HG02588 (cell line): ENCODE results near the gene AP1S2.
"Not testable (repeated sequence)": the region's sequence is repeated elsewhere in the genome, so short reads cannot be mapped to it uniquely, and the experiment has no call there.

Experiments used
- ATAC-seq: cut with Tn5 transposase; IDR thresholded peaks from one replicate; pipeline ENCODE4 v1.9.1; 2021; ENCODE audit warnings: mild to moderate bottlenecking, moderate library complexity; ENCODE audit not compliant: unreplicated experiment

The AP1S2 gene

DNA sequence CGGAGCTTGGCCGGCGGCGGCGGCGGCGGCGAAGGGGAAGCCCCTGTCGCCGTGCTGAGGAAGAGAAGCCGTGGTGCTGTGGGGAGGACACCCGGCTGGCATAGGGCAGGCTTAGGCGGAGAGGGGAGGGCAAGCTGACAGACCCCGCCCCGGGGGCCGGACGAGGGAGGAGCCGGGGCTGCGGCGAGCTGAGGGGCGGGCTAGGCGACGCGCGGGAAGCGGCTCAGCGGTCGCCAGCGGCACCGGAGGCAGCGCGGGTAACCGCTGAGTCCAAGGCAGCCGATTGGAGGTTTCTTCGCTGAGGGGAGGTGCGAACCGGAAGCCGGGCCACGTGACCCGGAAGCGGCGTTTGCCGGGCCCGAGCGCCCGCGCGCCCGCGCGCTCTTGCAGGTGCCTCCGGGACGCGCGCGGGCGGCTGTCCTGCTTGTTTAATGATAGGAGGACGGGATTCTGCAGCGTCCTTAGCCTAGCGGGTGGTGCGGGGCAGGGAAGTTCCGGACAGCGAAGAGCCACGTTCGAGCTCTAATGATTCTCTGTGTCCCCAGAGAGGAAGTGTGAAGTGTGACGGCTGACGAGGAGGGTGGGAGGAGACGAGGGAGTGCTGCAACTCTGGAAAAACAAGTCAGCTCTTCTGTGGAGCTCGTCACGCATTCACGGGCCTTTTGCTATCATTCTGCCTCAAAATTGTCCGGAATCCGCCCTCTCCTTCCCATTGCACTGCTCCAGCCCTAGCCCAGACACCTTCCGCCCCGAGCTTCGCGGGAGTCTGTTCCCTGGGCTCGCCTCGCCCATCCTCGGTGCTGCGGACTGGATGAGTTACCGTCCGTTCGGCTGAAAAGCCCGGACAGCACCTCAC is at the start of gene AP1S2:
AP1S2 (minus strand) TSS at position 102 of the 856 bp plus-strand sequence. CDS start 2,289 bp downstream, outside the sequence.
- ATAC-seq = peak; percentile 95

DNA sequence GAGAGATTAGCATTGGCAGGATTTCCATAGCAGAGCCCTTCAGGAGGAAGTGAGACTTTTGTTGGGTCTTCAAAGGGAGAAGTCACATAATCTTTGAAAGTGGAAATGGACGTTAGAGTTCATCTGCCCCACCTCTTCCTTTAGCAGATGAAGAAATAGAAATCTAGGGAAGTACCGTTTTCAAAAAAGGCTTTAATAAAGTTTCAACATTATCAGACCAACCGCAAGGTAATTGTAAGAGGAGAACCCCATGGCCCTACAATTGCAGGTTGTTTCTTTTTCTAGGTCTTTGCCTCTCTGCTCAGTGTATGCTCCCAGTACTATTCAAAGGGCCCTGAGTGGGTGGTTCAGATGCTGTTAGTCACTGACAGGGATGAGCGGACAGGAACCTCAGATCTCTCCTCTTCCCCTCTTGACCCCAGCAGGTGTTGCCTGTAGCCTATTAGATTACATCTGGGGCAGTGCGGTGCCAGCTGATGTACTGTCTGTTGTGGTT is 48.6 kb upstream of the AP1S2 start:
- ATAC-seq = peak; percentile 91

DNA sequence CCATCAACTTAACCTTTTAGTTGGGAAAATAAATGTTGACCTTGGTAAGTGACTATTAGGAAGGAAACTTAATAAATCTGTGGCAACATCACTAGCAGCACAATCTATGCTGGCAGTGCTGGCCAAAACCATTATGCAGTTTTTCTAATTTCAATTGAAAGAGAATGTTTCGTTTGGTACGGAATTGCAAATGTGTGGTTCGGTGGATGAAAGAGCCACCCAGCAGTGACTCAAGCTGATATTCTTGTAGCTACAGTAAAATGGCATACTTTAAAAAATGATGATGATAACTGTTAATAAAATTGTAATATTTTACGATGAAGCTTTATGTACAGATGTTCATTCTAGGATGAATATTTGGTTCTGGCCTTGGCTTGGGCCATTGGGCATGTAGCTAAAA is 40.7 kb upstream of the AP1S2 start:
- no peak for ATAC-seq

DNA sequence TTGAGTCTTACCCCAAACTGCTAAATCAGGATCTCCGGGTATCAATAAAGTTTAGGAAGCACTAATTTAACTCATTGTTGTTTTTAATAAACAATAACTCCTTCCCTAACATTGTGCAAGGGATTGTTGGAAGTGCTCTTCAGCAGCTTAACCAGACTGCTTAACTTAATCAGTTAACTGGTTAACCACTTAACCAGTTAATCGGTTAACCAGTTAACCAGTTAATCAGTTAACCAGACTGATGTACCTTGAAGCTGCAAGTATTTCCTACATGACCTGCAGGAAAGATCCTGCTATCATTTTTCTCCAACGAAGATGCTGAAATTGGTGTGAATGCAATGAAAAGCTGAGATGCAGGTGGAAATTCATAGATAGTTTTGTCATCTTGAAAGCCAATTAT is 40.1 kb upstream of the AP1S2 start:
- ATAC-seq = no peak

DNA sequence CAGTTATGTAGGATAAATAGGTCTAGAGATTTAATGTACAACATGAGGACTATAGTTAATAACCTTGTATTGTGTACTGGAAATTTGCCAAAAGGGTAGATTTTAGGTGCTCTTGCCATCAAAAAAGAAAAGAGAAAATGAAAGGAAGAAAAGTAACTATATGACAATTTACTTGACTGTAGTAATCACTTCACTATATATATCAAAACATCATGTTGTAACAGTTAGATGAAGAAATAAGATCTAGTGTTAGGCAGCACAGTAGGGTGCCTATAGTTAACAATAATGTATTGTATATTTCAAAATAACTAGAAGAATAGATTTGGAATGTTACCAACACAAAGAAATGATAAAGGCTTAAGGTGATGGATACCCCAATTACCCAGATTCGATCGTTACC is 35.9 kb upstream of the AP1S2 start:
- no peak for ATAC-seq

DNA sequence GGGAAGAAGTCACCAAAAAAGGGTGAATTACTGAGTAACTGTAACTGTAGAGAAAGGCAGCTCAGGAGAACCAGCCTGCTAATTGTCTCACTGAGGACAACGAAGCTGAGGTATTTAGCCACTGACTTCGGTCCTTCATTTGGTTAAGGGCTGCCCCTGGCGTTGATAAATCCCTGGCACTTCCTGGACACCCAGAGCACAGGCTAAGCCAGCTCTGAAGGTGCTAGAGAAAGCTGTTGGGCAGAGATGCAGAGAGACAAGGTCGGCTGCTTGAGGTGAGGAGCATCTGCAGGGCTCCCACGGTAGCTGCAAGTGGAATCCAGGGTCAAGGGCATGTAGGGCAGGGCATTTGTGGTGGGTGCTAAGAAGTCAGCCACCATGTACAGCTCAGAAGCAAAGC is 33.4 kb upstream of the AP1S2 start:
- ATAC-seq = no peak

DNA sequence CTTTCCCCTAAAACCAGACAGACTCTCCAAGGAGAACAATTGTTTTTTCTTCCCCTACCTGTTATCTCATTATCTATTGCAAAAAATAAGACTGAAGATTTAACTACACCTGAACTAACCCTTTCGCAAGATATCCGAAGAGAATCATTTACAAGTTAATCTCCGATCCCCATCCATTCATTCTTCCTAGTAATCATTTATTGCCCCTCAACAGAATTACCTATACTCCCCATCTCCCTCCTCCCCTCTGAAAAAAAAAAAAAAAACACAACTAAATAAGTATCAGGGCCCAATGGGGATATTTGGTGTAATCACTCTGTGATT is 28.9 kb upstream of the AP1S2 start:
- ATAC-seq = no peak

DNA sequence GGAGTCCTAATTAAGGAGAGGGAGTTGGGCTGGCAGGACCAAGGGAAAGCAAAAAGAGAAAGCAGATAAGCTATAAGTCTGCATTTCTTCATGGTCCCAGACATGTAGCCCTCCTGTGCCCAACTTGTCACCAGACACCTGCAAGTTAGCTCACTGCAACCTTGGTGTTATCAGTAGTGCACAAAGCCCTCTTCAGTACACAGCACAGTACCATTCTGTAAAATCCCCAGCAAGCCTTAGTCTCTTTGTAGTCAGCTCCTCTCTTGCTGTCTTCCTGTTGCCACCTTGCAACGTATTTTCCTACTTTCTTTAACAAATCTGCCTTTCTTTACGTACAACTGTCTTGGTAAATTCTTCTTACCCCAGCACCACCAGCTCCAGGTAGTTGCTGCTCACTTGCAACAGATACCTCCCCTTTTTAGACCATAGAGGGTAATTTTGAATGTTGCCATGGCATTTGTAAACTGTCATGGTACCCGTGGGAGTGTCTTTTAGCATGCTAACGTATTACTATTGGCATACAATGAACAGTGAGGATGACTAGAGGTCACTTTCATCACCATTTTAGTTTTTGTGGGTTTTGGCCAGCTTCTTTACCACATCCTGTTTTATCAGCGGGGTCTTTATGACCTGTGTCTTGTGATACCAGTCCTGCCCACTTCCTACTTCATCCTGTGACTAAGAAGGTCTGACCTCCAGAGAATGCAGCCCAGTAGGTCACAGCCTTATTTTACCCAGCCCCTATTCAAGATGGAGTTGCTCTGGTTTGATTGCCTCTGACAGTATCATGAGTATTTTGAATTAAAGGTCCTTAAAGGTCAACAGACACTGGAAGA is 28.3 kb upstream of the AP1S2 start:
- ATAC-seq = peak; percentile 73

DNA sequence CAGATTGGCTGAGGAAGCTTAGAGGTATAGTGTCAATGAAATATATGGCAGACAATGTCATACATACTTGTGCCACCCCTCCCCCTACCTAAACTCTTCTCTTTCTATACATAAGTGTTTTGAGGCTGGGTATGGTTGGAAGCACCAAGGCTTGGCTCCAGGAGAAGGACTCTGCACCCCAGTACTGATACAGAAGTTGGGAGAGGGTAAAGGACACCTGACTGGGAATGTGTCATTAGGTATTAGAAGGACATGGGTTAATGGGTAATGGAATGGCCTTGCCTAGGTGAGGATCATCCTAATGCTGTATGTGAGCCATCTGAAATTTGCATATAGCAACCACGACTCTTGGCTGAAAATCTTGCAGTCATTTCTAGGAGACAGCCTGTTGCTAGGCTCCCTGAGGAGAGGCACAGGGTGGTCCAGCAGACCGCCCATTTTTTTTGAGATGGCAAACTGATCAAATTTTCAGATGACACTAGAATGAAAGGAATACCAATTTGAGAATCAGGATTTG is 26.8 kb upstream of the AP1S2 start:
- ATAC-seq = no peak

DNA sequence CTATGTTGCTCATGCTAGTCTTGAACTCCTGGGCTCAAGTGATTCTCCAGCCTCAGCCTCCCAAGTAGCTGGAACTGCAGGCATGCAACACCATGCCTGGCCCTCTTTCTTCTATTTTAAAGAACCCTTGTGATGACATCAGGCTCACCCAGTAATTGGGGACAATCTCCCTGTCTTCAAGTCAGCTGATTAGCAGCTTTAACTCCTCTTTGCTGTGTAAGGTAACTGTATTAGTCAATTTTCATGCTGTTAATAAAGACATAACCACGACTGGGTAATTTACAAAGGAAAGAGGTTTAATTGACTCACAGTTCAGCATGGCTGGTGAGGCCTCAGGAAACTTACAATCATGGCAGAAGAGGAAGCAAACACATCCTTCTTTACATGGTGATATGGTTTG is 23.3 kb upstream of the AP1S2 start:
- ATAC-seq = not testable (repeated sequence)

DNA sequence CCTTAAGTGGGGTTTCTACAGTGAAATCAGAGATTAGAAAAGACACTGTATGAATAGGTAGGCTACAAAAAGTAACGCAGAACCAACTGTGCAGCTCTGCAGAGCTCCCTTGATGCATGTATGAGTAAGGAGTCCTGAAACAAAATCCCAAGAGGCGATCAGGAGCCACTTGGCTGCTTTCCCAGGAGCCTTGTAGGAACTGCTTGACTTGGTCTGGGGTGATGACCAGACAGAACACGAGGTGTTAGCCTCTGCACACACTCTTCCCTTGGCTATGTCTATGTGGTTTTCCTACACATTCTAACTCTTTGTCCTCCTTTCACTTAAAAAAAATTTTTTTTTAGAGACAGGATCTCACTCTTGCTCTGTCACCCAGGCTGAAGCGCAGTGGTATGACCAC is 22.8 kb upstream of the AP1S2 start:
- no peak for ATAC-seq

DNA sequence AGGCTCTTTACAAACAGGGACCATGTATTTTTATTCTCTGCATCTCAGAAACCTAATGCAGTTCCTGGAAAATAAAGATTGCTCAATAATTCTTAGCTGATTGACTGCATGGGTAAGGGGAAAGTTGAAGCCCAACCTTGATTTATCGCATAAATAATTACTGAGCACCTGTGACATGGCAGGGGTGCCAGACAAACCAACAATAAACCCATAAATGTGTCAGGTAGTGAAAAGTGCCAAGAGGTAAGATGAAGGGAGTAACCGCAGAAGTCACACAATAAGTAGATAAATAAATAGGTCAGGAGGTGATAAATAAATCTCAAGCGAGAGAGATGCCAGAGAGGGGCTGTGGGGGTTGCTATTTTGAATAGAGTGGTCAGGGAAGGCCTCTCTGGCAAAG is 20.1 kb upstream of the AP1S2 start:
- no peak for ATAC-seq

DNA sequence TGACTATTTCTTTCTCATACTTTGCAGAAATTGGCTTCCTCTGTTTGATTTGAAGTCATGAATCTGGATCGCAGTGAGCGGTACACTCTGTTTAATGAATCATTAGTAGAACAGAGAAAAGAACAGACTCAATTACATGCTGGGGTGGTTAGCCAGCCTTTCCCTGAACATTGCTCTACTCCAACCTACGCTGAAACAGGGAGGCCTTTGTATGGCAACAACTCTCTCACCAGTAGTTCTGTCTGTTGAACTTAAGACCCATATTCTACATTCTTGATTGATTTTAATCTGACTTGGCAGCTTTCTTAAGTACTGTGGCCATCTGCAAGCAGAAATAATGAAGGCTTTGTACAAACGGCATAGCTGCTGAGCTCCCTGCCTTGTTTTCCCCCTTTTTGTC is 19.0 kb upstream of the AP1S2 start:
- ATAC-seq = no peak

DNA sequence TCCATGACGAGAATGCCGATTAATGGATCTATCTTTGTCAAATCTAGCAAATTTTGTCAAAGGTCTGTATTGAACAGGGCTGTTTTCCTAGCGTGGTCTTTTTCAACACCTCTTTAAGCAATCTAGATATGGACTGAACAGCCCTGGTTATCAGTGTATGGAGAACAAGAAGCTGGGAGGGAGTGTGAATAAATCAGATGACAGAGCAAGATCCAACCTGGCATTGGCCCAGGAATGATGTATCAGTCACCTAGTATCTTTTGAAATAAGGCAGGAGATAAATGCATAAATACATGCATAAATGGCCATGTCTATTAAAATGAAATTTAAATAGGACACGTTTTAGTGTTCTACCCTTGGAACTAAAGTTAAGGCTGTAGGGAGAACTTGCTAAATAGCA is 15.7 kb upstream of the AP1S2 start:
- ATAC-seq = no peak

DNA sequence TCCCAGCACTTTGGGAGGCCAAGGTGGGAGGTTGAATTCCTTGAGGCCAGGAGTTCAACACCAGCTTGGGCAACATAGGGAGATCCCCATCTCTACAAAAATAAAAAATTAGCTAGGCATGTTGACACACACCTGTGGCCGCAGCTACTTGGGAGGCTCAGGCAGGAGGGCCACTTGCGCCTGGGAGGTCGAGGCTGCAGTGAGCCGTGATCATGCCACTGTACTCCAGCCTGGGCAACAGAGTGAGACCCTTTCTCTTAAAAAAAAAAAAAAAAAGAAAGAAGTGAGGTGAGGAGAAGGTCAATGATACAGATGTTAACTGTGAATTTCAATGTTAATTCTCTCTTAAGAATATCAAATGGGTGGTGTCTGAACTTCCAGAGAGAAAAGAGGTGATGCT is 15.1 kb upstream of the AP1S2 start:
- no peak for ATAC-seq

DNA sequence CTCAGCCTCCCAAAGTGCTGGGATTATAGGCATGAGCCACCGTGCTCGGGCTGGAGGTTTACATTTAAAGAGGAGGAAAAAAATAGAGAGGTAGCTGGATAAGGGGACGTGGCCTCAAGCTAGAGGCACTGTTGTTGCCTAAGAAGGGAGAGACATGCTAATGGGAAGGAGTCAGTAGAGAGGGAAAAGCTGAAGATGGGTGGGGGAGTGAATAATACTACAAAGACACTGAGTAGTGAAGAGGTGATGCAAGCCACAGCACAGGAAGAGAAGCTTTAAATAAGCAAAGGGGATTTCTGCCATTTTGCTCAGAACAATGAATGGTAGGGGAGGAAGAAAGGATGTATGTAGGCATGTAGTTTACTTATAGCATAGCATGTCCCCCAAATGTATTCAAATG is 11.5 kb upstream of the AP1S2 start:
- no peak for ATAC-seq

DNA sequence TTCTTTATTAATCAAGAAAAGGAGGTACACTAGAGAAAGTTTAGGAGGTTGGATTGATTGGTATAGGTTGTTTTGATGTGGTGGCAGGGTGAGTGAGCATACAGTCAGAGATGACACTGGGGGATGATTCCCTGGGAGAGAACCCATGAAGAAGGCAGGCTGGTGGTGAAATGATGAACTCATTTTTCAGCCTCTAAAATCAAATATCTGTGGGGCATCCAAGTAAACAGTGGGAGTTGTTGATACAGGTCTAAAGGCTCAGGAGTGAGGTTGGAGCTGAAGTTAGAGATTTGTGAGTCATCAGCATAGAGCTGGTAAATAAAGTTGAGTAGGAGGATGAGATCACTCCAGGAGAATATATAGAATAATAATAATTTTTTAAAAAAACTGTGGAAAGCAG is 10.0 kb upstream of the AP1S2 start:
- ATAC-seq = no peak

DNA sequence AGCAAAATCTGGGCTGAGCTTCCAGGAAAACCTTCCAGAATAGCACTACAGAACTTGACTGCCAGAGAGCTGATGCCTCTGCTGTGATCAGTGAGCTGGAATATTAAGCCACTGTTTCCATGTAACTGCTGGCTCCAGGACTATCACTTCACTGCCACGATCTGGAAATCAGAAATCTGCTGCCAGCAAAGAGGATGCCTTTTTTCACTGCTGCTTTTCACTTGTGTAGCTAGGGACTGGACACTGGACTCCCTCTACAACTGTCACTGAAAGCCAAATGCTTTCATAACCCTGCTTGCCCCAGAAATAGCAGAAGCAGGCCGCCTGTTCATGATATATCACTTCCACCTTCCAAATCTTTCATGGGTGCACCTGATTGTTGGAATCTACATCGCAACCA is 9.4 kb upstream of the AP1S2 start:
- ATAC-seq = no peak

DNA sequence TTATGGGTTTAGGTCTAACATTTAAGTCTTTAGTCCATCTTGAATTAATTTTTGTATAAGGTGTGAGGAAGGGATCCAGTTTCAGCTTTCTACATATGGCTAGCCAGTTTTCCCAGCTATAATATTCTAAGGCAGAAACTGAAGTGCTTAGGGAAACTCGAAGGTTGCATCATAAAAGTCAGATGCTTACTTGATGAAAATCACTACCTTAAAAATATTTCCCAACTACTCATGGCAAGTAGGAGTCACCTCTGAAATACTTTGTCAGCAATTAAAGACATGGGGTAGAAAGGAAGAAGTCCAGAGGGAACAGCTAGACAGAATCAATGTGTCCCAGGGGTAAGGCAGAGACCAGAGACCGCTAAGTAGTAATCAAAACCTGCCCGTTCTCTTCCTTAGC is 6.3 kb upstream of the AP1S2 start:
- no peak for ATAC-seq

DNA sequence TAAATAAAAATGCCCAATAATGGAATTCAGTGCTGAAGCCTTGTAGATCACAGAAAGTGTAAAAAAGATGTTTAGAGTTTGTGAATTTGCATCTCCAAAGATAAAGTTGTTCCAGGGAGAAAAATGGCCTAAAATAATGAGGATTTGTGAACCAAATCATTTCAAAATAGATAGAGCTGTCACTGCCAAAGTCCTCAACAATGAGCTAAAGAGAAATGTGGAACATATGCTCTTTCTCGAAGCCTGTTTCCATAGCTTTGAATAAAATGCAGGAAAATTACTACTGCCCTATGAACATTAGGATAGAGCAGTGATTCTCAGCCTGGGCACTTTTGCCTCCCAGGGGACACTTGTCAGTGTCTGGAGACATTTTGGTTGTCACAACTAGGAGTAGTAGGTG is 3.4 kb upstream of the AP1S2 start:
- ATAC-seq = no peak

DNA sequence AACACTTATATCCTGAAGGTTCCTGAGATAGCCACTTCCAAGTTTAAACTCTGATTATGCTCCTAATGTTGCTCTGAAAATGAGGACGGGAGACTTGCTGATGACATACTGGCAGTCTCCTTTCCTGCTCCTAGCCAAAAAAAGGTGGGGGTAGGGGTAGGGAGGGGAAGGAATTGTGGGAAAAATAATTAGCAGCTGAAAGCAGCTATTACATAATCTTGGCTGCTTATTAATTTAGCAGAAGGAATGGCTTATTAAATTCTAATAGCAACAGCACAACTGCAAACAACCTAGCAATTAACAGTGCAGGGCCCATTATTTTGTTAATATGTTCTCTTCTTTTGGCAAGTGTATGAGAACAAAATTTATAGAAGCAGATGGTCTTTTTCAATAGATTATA is 2.0 kb upstream of the AP1S2 start:
- ATAC-seq = no peak

DNA sequence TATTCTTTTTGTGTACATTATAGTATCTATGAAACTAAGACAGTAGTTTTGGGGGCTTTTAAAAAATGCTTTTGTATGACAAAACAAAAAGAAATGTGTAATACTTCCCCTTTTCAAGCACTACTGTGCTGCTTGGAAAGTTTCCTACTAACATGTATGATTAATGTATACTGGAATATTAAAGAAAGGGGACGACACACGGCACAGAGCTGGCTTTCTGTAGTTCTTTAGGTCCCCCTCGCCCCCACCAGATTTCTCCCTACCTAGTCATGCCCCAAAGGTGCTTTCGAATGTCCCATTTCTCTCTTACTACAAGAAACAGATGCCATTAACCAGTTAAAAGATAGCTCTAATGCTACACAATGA is 1.6 kb upstream of the AP1S2 start:
- no peak for ATAC-seq
